HEK293 (cell line): ENCODE data around the gene BTRC.

Experiments
- ZNF140 ChIP-seq: fragments of 450-650 bp; formaldehyde crosslinking; IDR thresholded peaks from 2 replicates; pipeline ENCODE4 v1.5.1; 2016; ENCODE audit warnings: missing biosample characterization, missing genetic modification characterization
- ZNF513 ChIP-seq: fragments of 450-650 bp; IDR thresholded peaks from 2 replicates; pipeline ENCODE4 v1.5.1; 2018; ENCODE audit warnings: missing biosample characterization, missing genetic modification characterization
- ZNF626 ChIP-seq: fragments of 450-650 bp; sonication (Bioruptor Pico); formaldehyde crosslinking; IDR thresholded peaks from 2 replicates; pipeline ENCODE4 v1.5.1; 2018; ENCODE audit warnings: missing biosample characterization, missing genetic modification characterization, inconsistent platforms
- ZSCAN23 ChIP-seq: fragments of 450-650 bp; formaldehyde crosslinking; IDR thresholded peaks from 2 replicates; pipeline ENCODE4 v1.5.1; 2016; ENCODE audit warnings: missing biosample characterization, missing genetic modification characterization
- TF ChIP-seq, protein P1 (sequence below): fragments of 450-650 bp; formaldehyde crosslinking; IDR thresholded peaks from 2 replicates; pipeline ENCODE4 v1.5.1; 2016; ENCODE audit warnings: missing biosample characterization, missing genetic modification characterization
- TF ChIP-seq, protein P2 (sequence below): fragments of 450-650 bp; formaldehyde crosslinking; IDR thresholded peaks from 2 replicates; pipeline ENCODE4 v1.5.1; 2016; ENCODE audit warnings: missing biosample characterization, missing genetic modification characterization, low read depth

GRCh38 chr10:101585841-101586240, 231.9 kb downstream of the BTRC start:
- TF ChIP-seq, protein P1, sequence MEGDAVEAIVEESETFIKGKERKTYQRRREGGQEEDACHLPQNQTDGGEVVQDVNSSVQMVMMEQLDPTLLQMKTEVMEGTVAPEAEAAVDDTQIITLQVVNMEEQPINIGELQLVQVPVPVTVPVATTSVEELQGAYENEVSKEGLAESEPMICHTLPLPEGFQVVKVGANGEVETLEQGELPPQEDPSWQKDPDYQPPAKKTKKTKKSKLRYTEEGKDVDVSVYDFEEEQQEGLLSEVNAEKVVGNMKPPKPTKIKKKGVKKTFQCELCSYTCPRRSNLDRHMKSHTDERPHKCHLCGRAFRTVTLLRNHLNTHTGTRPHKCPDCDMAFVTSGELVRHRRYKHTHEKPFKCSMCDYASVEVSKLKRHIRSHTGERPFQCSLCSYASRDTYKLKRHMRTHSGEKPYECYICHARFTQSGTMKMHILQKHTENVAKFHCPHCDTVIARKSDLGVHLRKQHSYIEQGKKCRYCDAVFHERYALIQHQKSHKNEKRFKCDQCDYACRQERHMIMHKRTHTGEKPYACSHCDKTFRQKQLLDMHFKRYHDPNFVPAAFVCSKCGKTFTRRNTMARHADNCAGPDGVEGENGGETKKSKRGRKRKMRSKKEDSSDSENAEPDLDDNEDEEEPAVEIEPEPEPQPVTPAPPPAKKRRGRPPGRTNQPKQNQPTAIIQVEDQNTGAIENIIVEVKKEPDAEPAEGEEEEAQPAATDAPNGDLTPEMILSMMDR (tag by site-specific recombination) = no peak
- TF ChIP-seq ZNF513 (tag by site-specific recombination) (no peak), ZNF626 (tag by site-specific recombination) (no peak), ZSCAN23 (tag by site-specific recombination) (no peak), ZNF140 (no peak)
- TF ChIP-seq, protein P2, sequence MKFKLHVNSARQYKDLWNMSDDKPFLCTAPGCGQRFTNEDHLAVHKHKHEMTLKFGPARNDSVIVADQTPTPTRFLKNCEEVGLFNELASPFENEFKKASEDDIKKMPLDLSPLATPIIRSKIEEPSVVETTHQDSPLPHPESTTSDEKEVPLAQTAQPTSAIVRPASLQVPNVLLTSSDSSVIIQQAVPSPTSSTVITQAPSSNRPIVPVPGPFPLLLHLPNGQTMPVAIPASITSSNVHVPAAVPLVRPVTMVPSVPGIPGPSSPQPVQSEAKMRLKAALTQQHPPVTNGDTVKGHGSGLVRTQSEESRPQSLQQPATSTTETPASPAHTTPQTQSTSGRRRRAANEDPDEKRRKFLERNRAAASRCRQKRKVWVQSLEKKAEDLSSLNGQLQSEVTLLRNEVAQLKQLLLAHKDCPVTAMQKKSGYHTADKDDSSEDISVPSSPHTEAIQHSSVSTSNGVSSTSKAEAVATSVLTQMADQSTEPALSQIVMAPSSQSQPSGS (tag by site-specific recombination) = no peak
